ENCODE data around the gene MSL3B. TPM values are rescaled to one million over a fixed set of nuclear protein-coding genes. Genes with fewer than 3 reads are reported as not detected.

MSL3B gene

DNA sequence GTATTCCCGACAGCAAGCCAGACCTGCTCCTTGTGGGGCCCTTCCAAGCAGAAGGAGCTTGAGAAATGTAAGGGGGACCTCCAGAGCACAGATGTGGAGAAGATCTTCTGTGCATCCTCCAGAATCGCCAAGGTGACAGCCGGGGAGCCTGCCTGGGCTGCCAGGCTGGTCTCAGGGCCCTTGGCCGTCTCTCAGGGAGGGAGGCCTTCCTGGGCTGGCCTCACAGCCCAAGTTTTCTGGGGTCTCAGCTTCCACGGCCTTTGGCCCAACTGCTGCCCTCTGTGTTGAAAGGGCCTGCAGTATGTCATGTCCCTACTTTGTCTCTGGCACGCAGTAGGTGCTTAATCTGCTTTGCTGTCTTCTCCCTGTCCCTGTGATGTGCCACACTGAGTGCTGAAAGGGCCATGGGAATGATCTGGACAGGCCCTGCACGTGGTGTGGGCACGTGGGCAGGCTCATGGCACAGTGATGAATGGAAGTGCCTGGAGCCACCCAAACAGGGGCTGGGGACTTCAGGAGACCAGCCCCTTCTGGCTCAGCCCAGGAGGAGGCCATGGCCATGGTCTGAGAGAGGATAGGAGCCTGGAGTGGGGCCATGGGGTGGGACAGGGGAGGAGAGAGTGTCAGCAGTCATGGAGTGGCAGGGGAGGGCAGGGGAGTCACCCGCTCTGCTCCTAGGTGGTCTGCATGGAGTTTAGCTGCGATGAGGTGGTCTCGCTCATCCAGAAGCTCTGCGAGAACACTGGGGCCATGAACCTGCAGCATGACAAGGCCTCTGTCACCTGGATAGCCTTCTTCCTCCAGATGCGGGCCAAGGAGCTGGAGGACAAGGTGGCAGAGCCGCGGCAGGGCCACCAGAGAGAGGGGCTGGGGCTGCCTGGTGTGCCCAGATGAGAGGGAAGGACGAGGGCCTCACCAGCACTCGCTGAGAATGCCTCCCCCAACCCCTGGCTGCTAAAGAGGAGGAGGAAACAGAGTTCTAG, 49.3 kb downstream of the MSL3B start:
- DNase-seq (ENCODE audit: extremely low read depth, low read depth, low spot score) = no peak

DNA sequence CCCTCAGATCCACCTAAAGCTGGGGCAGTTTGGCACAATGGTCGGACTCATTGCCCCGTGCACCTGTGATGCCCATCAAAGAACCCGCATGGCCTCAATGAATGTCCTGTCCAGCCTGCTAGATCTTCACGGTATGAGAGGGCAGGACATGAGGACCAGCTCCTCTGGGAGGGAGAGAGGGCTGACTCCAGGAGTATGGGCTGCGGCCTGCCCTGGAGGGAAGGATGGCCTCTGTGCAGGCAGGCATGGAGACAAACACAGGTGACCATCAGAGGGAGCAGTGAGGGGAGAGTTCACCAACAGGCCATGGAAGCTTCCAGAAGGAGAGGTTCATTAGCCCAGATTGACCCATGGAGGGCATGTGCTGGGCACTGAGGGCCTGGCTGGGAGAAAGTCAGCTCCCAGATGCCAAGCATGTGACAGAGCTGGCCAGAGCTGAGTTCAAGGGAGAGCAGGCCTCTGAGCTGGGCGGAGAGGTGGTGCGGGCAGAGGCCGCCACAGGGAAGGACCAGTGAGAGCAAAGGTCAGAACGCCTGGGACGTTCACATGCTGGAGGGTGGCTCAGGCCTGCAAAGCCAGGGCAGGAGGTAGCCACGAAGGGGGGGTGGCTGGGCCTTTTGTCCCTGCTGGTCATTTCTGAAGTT, 50.1 kb downstream of the MSL3B start:
- DNase-seq (ENCODE audit: extremely low read depth, low read depth, low spot score) = no peak

DNA sequence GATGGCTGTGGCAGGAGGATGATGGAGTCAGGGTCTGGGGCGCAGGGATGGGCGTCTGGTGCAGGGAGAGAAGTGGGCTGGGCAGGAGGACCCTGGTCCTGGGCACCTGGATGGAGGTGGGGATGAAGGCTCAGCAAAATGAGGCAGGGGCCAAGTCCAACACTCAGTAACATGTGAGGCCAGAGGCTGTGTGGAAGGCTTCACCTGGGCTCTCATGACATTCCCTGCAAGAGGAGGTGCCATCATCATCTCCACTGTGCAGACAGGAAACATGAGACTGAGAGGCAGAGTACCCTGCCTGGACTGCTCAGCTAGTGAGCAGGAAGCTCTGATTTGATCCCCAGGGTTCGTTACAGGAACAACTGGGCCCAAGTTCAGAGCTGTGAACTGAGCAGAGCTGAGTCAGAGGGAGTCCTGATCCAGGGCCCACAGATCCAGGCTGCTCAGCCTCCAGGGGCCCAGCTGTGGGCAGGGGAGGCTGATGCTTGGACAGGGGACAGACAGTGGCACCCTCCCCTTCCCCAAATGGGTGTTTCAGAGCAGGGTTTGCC, 50.8 kb downstream of the MSL3B start:
- DNase-seq (ENCODE audit: extremely low read depth, low read depth, low spot score) = no peak

DNA sequence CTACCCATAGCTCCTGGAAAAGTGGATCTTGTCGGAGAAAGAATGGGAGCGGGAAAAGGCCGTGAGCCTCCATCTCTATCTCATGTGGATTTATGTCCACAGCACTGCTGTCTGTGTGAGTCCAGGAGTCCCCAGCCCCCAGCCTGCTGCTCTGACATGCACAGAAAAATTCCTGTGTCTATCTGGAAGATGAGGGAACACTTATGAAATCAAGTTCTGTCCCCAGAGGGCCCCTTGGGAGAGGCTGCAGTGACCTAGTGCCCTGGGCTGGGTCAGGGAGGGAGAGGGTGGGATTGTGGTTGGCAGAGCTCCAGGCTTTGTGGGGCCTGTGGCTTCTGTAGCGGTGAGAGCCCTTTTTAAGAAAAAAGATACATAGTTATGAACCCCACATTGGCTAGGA, 51.4 kb downstream of the MSL3B start:
- no peak for DNase-seq (ENCODE audit: extremely low read depth, low read depth, low spot score)

DNA sequence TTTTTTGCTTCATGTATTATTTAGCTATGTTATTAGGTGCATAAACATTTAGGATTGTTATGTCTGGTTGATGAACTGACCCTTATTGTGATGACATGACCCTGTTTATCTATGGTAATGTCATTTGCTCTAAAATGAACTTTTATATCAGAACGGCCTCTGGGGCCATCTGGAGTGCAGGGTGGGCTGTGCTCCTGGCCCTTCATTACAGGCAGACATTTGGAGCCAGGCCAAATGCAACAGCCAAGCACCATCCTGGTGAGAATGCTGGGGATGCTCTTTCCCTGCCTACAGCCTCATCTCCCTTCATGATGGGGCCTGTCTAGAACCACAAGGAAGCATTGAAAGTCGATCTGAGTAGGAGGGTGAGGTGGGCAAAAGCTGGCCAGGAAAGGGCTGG, 51.9 kb downstream of the MSL3B start:
- DNase-seq (ENCODE audit: extremely low read depth, low read depth, low spot score) = no peak

DNA sequence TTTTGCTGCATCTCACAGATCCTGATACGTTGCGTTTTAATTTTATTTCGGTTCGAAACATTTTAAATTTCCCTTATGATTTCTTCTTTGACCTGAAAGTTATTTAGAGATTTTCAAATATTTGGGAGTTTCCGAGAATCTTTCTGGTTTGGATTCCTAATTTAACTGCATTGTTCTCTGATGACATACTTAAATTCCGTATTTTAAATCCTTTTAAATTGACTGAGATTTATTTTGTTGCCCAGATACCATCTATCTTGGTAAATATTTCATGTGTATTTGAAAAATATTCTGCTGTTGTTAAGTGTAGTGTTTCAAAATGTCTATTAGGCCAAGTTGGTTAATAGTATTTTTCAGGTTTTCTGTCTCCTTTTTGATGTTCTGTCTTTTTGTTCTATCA, 52.3 kb downstream of the MSL3B start:
- no peak for DNase-seq (ENCODE audit: extremely low read depth, low read depth, low spot score)

Other genes with a start within 250 kb of the MSL3B start
- gene UGT1A10, start 231.9 kb downstream of the MSL3B start, total RNA-seq = not detected in 2 replicates
- gene UGT1A9, start 196.5 kb downstream of the MSL3B start, total RNA-seq = not detected in 2 replicates
- not detected in 2 replicates for gene UGT1A7, start 186.5 kb downstream of the MSL3B start, total RNA-seq
- gene UGT1A6, start 175.5 kb downstream of the MSL3B start, total RNA-seq = not detected in 2 replicates
- not detected in 2 replicates for gene UGT1A5, start 155.5 kb downstream of the MSL3B start, total RNA-seq
- 0.12 TPM in 1 of 2 replicates, not detected in the other for gene UGT1A4, start 149.7 kb downstream of the MSL3B start, total RNA-seq
- not detected in 2 replicates for gene UGT1A3, start 139.3 kb downstream of the MSL3B start, total RNA-seq
- not detected in 2 replicates for gene UGT1A1, start 108.1 kb downstream of the MSL3B start, total RNA-seq
- not detected in 2 replicates for gene MROH2A, start 90.1 kb downstream of the MSL3B start, total RNA-seq
- 4.3 and 7.9 TPM in 2 replicates for gene HJURP, start 13.9 kb downstream of the MSL3B start, total RNA-seq
- gene TRPM8, start 49.0 kb upstream of the MSL3B start, total RNA-seq = not detected in 2 replicates
- not detected in 2 replicates for gene SPP2, start 182.3 kb upstream of the MSL3B start, total RNA-seq

Data from glomerular endothelial cell (primary cell).